ENCODE data around the gene ITM2C.

The ITM2C gene

GRCh38 chr2:230864605-230865306 is at the start of gene ITM2C:
TSS of gene ITM2C (plus strand) at chr2:230864942. CDS start at chr2:230865026, 84 bp downstream.
- Histone ChIP-seq H3K27me3 (ENCODE audit: low read depth, low read length) (no peaks in the 10 kb centered on the region), H3K4me3 (ENCODE audit: low read depth in 1 of 2, low read length in 2 of 2) (peak within 1 kb of the TSS; percentile 61 to 94), H3K4me1 (ENCODE audit: control insufficient read depth in 1 of 2, insufficient read depth in 2 of 2, low read length in 2 of 2) (peaks cover 0 to 35% of the 10 kb centered on the region in 2 donors), H3K9me3 (ENCODE audit: control insufficient read depth in 1 of 2, low read length in 2 of 2) (no peaks in the 10 kb centered on the region), H3K27ac (ENCODE audit: low read length) (no peak within 1 kb of the TSS), H3K36me3 (ENCODE audit: control insufficient read depth in 1 of 2, insufficient read depth in 2 of 2, low read length in 2 of 2) (no peaks in the 10 kb centered on the region)

- H3K4me3 ChIP-seq (ENCODE audit: low read depth in 1 of 2, low read length in 2 of 2) = no peak overlapping the region
- no peaks in the 10 kb centered on the region for H3K4me1 ChIP-seq (ENCODE audit: control insufficient read depth in 1 of 2, insufficient read depth in 2 of 2, low read length in 2 of 2)
- peaks cover 60 to 61% of the 10 kb centered on the region in 2 donors for H3K36me3 ChIP-seq (ENCODE audit: control insufficient read depth in 1 of 2, insufficient read depth in 2 of 2, low read length in 2 of 2)
- no peaks in the 10 kb centered on the region for H3K27me3 ChIP-seq (ENCODE audit: low read depth, low read length)
- H3K9me3 ChIP-seq (ENCODE audit: control insufficient read depth in 1 of 2, low read length in 2 of 2) = no peaks in the 10 kb centered on the region
- no peak overlapping the region for H3K27ac ChIP-seq (ENCODE audit: low read length)
Observed at GRCh38 chr2:230815088-230815487, 49.7 kb upstream of the ITM2C start.

- Histone ChIP-seq H3K9me3 (ENCODE audit: control insufficient read depth in 1 of 2, low read length in 2 of 2) (no peaks in the 10 kb centered on the region), H3K36me3 (ENCODE audit: control insufficient read depth in 1 of 2, insufficient read depth in 2 of 2, low read length in 2 of 2) (peaks cover 47% of the 10 kb centered on the region in 2 donors), H3K4me3 (ENCODE audit: low read depth in 1 of 2, low read length in 2 of 2) (no peak overlapping the region), H3K27ac (ENCODE audit: low read length) (no peak overlapping the region), H3K27me3 (ENCODE audit: low read depth, low read length) (no peaks in the 10 kb centered on the region), H3K4me1 (ENCODE audit: control insufficient read depth in 1 of 2, insufficient read depth in 2 of 2, low read length in 2 of 2) (no peaks in the 10 kb centered on the region)
Observed at GRCh38 chr2:230816735-230817134, 48.0 kb upstream of the ITM2C start.

GRCh38 chr2:230819433-230819832 is 45.3 kb upstream of the ITM2C start:
- Histone ChIP-seq H3K27me3 (ENCODE audit: low read depth, low read length) (no peaks in the 10 kb centered on the region), H3K4me1 (ENCODE audit: control insufficient read depth in 1 of 2, insufficient read depth in 2 of 2, low read length in 2 of 2) (peaks cover 0 to 3% of the 10 kb centered on the region in 2 donors), H3K9me3 (ENCODE audit: control insufficient read depth in 1 of 2, low read length in 2 of 2) (no peaks in the 10 kb centered on the region), H3K27ac (ENCODE audit: low read length) (no peak overlapping the region), H3K36me3 (ENCODE audit: control insufficient read depth in 1 of 2, insufficient read depth in 2 of 2, low read length in 2 of 2) (peaks cover 31 to 36% of the 10 kb centered on the region in 2 donors), H3K4me3 (ENCODE audit: low read depth in 1 of 2, low read length in 2 of 2) (no peak overlapping the region)

GRCh38 chr2:230821261-230821990 is 43.3 kb upstream of the ITM2C start:
- Histone ChIP-seq H3K9me3 (ENCODE audit: control insufficient read depth in 1 of 2, low read length in 2 of 2) (no peaks in the 10 kb centered on the region), H3K27ac (ENCODE audit: low read length) (no peak overlapping the region), H3K36me3 (ENCODE audit: control insufficient read depth in 1 of 2, insufficient read depth in 2 of 2, low read length in 2 of 2) (peaks cover 20 to 24% of the 10 kb centered on the region in 2 donors), H3K27me3 (ENCODE audit: low read depth, low read length) (peaks cover 6% of the 10 kb centered on the region), H3K4me1 (ENCODE audit: control insufficient read depth in 1 of 2, insufficient read depth in 2 of 2, low read length in 2 of 2) (peaks cover 0 to 7% of the 10 kb centered on the region in 2 donors), H3K4me3 (ENCODE audit: low read depth in 1 of 2, low read length in 2 of 2) (no peak overlapping the region)

- no peaks in the 10 kb centered on the region for H3K9me3 ChIP-seq (ENCODE audit: control insufficient read depth in 1 of 2, low read length in 2 of 2)
- peaks cover 7% of the 10 kb centered on the region for H3K27me3 ChIP-seq (ENCODE audit: low read depth, low read length)
- no peak overlapping the region for H3K4me3 ChIP-seq (ENCODE audit: low read depth in 1 of 2, low read length in 2 of 2)
- peaks cover 14 to 18% of the 10 kb centered on the region in 2 donors for H3K36me3 ChIP-seq (ENCODE audit: control insufficient read depth in 1 of 2, insufficient read depth in 2 of 2, low read length in 2 of 2)
- peaks cover 0 to 7% of the 10 kb centered on the region in 2 donors for H3K4me1 ChIP-seq (ENCODE audit: control insufficient read depth in 1 of 2, insufficient read depth in 2 of 2, low read length in 2 of 2)
- H3K27ac ChIP-seq (ENCODE audit: low read length) = no peak overlapping the region
Observed at GRCh38 chr2:230821991-230822520, 42.7 kb upstream of the ITM2C start.

GRCh38 chr2:230823264-230823964 is 41.3 kb upstream of the ITM2C start:
- no peaks in the 10 kb centered on the region for H3K9me3 ChIP-seq (ENCODE audit: control insufficient read depth in 1 of 2, low read length in 2 of 2)
- peaks cover 0 to 13% of the 10 kb centered on the region in 2 donors for H3K4me1 ChIP-seq (ENCODE audit: control insufficient read depth in 1 of 2, insufficient read depth in 2 of 2, low read length in 2 of 2)
- H3K27ac ChIP-seq (ENCODE audit: low read length) = no peak overlapping the region
- H3K36me3 ChIP-seq (ENCODE audit: control insufficient read depth in 1 of 2, insufficient read depth in 2 of 2, low read length in 2 of 2) = peaks cover 6% of the 10 kb centered on the region in 2 donors
- H3K4me3 ChIP-seq (ENCODE audit: low read depth in 1 of 2, low read length in 2 of 2) = no peak overlapping the region
- peaks cover 7% of the 10 kb centered on the region for H3K27me3 ChIP-seq (ENCODE audit: low read depth, low read length)

- no peaks in the 10 kb centered on the region for H3K36me3 ChIP-seq (ENCODE audit: control insufficient read depth in 1 of 2, insufficient read depth in 2 of 2, low read length in 2 of 2)
- no peak overlapping the region for H3K27ac ChIP-seq (ENCODE audit: low read length)
- H3K4me3 ChIP-seq (ENCODE audit: low read depth in 1 of 2, low read length in 2 of 2) = peak overlapping the region; percentile 32 to 57
- no peaks in the 10 kb centered on the region for H3K9me3 ChIP-seq (ENCODE audit: control insufficient read depth in 1 of 2, low read length in 2 of 2)
- H3K27me3 ChIP-seq (ENCODE audit: low read depth, low read length) = peaks cover 7% of the 10 kb centered on the region
- H3K4me1 ChIP-seq (ENCODE audit: control insufficient read depth in 1 of 2, insufficient read depth in 2 of 2, low read length in 2 of 2) = peaks cover 0 to 14% of the 10 kb centered on the region in 2 donors
Observed at GRCh38 chr2:230824406-230824978, 40.2 kb upstream of the ITM2C start.

GRCh38 chr2:230825354-230825753 is 39.4 kb upstream of the ITM2C start:
- Histone ChIP-seq H3K27ac (ENCODE audit: low read length) (no peak overlapping the region), H3K4me3 (ENCODE audit: low read depth in 1 of 2, low read length in 2 of 2) (no peak overlapping the region), H3K9me3 (ENCODE audit: control insufficient read depth in 1 of 2, low read length in 2 of 2) (no peaks in the 10 kb centered on the region), H3K36me3 (ENCODE audit: control insufficient read depth in 1 of 2, insufficient read depth in 2 of 2, low read length in 2 of 2) (no peaks in the 10 kb centered on the region), H3K4me1 (ENCODE audit: control insufficient read depth in 1 of 2, insufficient read depth in 2 of 2, low read length in 2 of 2) (peaks cover 0 to 14% of the 10 kb centered on the region in 2 donors), H3K27me3 (ENCODE audit: low read depth, low read length) (peaks cover 7% of the 10 kb centered on the region)

GRCh38 chr2:230827774-230828271 is 36.9 kb upstream of the ITM2C start:
- Histone ChIP-seq H3K4me1 (ENCODE audit: control insufficient read depth in 1 of 2, insufficient read depth in 2 of 2, low read length in 2 of 2) (peaks cover 0 to 14% of the 10 kb centered on the region in 2 donors), H3K9me3 (ENCODE audit: control insufficient read depth in 1 of 2, low read length in 2 of 2) (no peaks in the 10 kb centered on the region), H3K27ac (ENCODE audit: low read length) (no peak overlapping the region), H3K36me3 (ENCODE audit: control insufficient read depth in 1 of 2, insufficient read depth in 2 of 2, low read length in 2 of 2) (no peaks in the 10 kb centered on the region), H3K4me3 (ENCODE audit: low read depth in 1 of 2, low read length in 2 of 2) (peak overlapping the region in 1 of 2 donors; percentile 52), H3K27me3 (ENCODE audit: low read depth, low read length) (peaks cover 7% of the 10 kb centered on the region)
